Measurements from ENCODE around the gene EIF5B.

The EIF5B gene

GRCh38 chr2:99410276-99410675 lies 73.1 kb downstream of the EIF5B start:
- no peaks in the 10 kb centered on the region for H3K27me3 ChIP-seq (ENCODE audit: low read depth, low read length)
- H3K9ac ChIP-seq (ENCODE audit: low read length), result no peak overlapping the region
- H3K9me3 ChIP-seq (ENCODE audit: insufficient read depth, low read length), result no peaks in the 10 kb centered on the region
- no peak overlapping the region for H3K4me3 ChIP-seq (ENCODE audit: low read length)
- H3K79me2 ChIP-seq (ENCODE audit: low read length), result no peaks in the 10 kb centered on the region
- H2AFZ ChIP-seq (ENCODE audit: low read depth, low read length), result no peak overlapping the region
- TF ChIP-seq CTCF (IDR thresholded peaks at IDR 0.05; ENCODE audit: low read depth, low read length), result no peak
- no peak for TF ChIP-seq EZH2phosphoT487 (IDR thresholded peaks at IDR 0.05; ENCODE audit: low read depth)
- peaks cover 49% of the 10 kb centered on the region for H3K36me3 ChIP-seq (replicated peaks; ENCODE audit: low read depth, low read length)
- no peak overlapping the region for H3K4me2 ChIP-seq (ENCODE audit: low read length)
- no peak overlapping the region for H3K27ac ChIP-seq (ENCODE audit: low read length)
- H4K20me1 ChIP-seq (ENCODE audit: insufficient read depth, low read length), result no peaks in the 10 kb centered on the region
- H3K4me1 ChIP-seq (ENCODE audit: low read length), result no peaks in the 10 kb centered on the region

GRCh38 chr2:99414566-99414965 lies 77.4 kb downstream of the EIF5B start:
- Histone ChIP-seq H3K36me3 (replicated peaks; ENCODE audit: low read depth, low read length) (peaks cover 52% of the 10 kb centered on the region), H3K27ac (ENCODE audit: low read length) (no peak overlapping the region), H4K20me1 (ENCODE audit: insufficient read depth, low read length) (0 out of 2 replicates have a peak, but pooled peaks cover 3% of the 10 kb centered on the region), H3K4me2 (ENCODE audit: low read length) (no peak overlapping the region), H3K4me3 (ENCODE audit: low read length) (no peak overlapping the region), H3K4me1 (ENCODE audit: low read length) (no peaks in the 10 kb centered on the region), H3K9me3 (ENCODE audit: insufficient read depth, low read length) (no peaks in the 10 kb centered on the region), H3K27me3 (ENCODE audit: low read depth, low read length) (no peaks in the 10 kb centered on the region), H2AFZ (ENCODE audit: low read depth, low read length) (no peak overlapping the region), H3K9ac (ENCODE audit: low read length) (no peak overlapping the region), H3K79me2 (ENCODE audit: low read length) (no peaks in the 10 kb centered on the region)
- TF ChIP-seq EZH2phosphoT487 (IDR thresholded peaks at IDR 0.05; ENCODE audit: low read depth) (no peak), CTCF (IDR thresholded peaks at IDR 0.05; ENCODE audit: low read depth, low read length) (no peak)

- Histone ChIP-seq H3K4me2 (ENCODE audit: low read length) (no peak overlapping the region), H3K4me1 (ENCODE audit: low read length) (no peaks in the 10 kb centered on the region), H3K36me3 (replicated peaks; ENCODE audit: low read depth, low read length) (peaks cover 55% of the 10 kb centered on the region), H3K4me3 (ENCODE audit: low read length) (no peak overlapping the region), H3K27ac (ENCODE audit: low read length) (no peak overlapping the region), H3K9ac (ENCODE audit: low read length) (no peak overlapping the region), H2AFZ (ENCODE audit: low read depth, low read length) (no peak overlapping the region), H4K20me1 (ENCODE audit: insufficient read depth, low read length) (0 out of 2 replicates have a peak, but pooled peaks cover 3% of the 10 kb centered on the region), H3K79me2 (ENCODE audit: low read length) (no peaks in the 10 kb centered on the region), H3K9me3 (ENCODE audit: insufficient read depth, low read length) (no peaks in the 10 kb centered on the region), H3K27me3 (ENCODE audit: low read depth, low read length) (no peaks in the 10 kb centered on the region)
- TF ChIP-seq CTCF (IDR thresholded peaks at IDR 0.05; ENCODE audit: low read depth, low read length) (no peak), EZH2phosphoT487 (IDR thresholded peaks at IDR 0.05; ENCODE audit: low read depth) (no peak)
Observed at GRCh38 chr2:99417396-99417795, 80.2 kb downstream of the EIF5B start.

- Histone ChIP-seq H3K79me2 (ENCODE audit: low read length) (no peaks in the 10 kb centered on the region), H3K27ac (ENCODE audit: low read length) (no peak overlapping the region), H4K20me1 (ENCODE audit: insufficient read depth, low read length) (0 out of 2 replicates have a peak, but pooled peaks cover 3% of the 10 kb centered on the region), H3K4me2 (ENCODE audit: low read length) (no peak overlapping the region), H3K4me3 (ENCODE audit: low read length) (no peak overlapping the region), H2AFZ (ENCODE audit: low read depth, low read length) (no peak overlapping the region), H3K27me3 (ENCODE audit: low read depth, low read length) (no peaks in the 10 kb centered on the region), H3K36me3 (replicated peaks; ENCODE audit: low read depth, low read length) (peaks cover 47% of the 10 kb centered on the region), H3K9me3 (ENCODE audit: insufficient read depth, low read length) (no peaks in the 10 kb centered on the region), H3K9ac (ENCODE audit: low read length) (no peak overlapping the region), H3K4me1 (ENCODE audit: low read length) (no peaks in the 10 kb centered on the region)
- TF ChIP-seq EZH2phosphoT487 (IDR thresholded peaks at IDR 0.05; ENCODE audit: low read depth) (no peak), CTCF (IDR thresholded peaks at IDR 0.05; ENCODE audit: low read depth, low read length) (no peak)
Observed at GRCh38 chr2:99420031-99420430, 82.8 kb downstream of the EIF5B start.

All from OCI-LY3 (cell line).